Neural progenitor cell (in vitro differentiated cells): ENCODE results near the gene RGS12.

Experiments used
- EZH2 ChIP-seq: fragments of 200-600 bp; sonication (generic); IDR thresholded peaks from 2 replicates; pipeline ENCODE4 v1.6.1; 2017; ENCODE audit warnings: antibody characterized with exemption, mild to moderate bottlenecking, moderate library complexity
- TF ChIP-seq, protein P1 (sequence below): fragments of 200-600 bp; sonication (generic); IDR thresholded peaks from 2 replicates; pipeline ENCODE4 v1.5.1; 2017; ENCODE audit warnings: antibody characterized with exemption, mild to moderate bottlenecking

- TF ChIP-seq, protein P1, sequence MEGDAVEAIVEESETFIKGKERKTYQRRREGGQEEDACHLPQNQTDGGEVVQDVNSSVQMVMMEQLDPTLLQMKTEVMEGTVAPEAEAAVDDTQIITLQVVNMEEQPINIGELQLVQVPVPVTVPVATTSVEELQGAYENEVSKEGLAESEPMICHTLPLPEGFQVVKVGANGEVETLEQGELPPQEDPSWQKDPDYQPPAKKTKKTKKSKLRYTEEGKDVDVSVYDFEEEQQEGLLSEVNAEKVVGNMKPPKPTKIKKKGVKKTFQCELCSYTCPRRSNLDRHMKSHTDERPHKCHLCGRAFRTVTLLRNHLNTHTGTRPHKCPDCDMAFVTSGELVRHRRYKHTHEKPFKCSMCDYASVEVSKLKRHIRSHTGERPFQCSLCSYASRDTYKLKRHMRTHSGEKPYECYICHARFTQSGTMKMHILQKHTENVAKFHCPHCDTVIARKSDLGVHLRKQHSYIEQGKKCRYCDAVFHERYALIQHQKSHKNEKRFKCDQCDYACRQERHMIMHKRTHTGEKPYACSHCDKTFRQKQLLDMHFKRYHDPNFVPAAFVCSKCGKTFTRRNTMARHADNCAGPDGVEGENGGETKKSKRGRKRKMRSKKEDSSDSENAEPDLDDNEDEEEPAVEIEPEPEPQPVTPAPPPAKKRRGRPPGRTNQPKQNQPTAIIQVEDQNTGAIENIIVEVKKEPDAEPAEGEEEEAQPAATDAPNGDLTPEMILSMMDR, result no peak
- no peak for TF ChIP-seq EZH2
These were observed 47.1 kb upstream of the RGS12 start for GRCh38 chr4:3245676-3246075.
